SK-MEL-5 (cell line): ENCODE measurements around the gene IDH3A. TPM values are rescaled to one million over a fixed set of nuclear protein-coding genes. Genes with fewer than 3 reads are reported as not detected.
"Not testable (repeated sequence)": the region's sequence is repeated elsewhere in the genome, so short reads cannot be mapped to it uniquely, and the experiment has no call there.

Experiments used
- DNase-seq: peaks from one replicate; pipeline ENCODE4 v3.0.0-alpha.2; 2016; ENCODE audit warnings: low read depth, low spot score
- in situ Hi-C: cut with HindIII; loops from 2 replicates; pipeline ENCODE4 v1.10.0; 2016; ENCODE audit warnings: low sequenced_read_pairs, high pct_unique_total_duplicates, low pct_unique_long_range_greater_than_20kb
- total RNA-seq: library from RNA; depleted of rRNA; stranded (reverse); fragments of >200 nt; shearing (Covaris generic); gene quantifications from 2 replicates; pipeline ENCODE4 v1.2.3, GENCODE V29; 2014

Gene IDH3A
- total RNA-seq, 1 experiment from 2014 or later, result 71.7 TPM

DNA sequence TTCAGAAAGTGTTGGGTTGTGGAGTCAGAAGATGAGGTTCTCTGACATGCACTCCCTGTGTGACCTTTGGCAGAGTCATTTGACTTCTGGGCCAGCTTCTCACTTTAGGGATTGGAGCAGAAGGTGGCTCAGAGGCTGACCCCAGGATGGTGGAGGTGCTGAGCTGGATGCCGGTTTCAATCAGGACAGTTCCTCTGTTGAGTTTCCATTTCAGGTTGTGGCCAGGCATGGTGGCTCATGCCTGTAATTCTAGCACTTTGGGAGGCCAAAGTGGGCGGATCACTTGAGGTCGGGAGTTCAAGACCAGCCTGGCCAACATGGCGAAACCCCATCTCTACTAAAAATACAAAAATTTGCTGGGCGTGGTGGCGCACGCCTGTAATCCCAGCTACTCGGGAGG is 1.9 kb downstream of the IDH3A start:
- DNase-seq, result not testable (repeated sequence)
- in situ Hi-C loops, result loop anchor here (25.0 kb wide), 1 partner anchor 111 kb away; the partner anchor contains the start of gene DNAJA4

GRCh38 chr15:78154955-78155354 is 5.8 kb downstream of the IDH3A start:
- in situ Hi-C loops, result loop anchor here (25.0 kb wide), 1 partner anchor 107 kb away; the partner anchor contains the start of gene DNAJA4
- no peak for DNase-seq

DNA sequence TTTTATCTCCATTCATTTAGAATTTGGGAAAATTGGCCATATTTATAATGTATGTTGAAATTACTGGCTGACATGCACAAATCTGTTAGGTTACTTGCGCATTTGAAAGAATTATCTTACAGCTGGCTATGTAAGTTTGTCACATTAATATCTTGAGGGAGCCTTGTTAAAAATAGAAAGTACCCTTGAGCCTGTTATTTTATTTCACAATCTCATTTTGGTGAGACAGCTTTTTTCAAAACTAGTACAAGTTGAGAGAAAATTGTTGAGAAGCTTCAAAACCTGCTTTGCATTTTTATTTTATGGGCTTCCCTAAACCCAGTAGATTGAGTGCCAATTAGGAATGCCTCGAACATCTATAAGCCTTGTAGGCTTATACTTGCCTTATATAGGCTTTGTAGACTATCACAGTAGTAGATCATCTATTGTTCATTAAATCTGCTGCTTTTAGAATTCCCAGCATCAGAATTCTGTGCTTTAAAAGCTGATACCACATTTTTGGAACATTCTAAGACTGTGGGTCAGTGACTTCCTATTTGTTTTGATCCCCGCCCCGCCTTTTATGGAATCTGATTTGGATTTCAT is 6.3 kb downstream of the IDH3A start:
- DNase-seq, result no peak
- in situ Hi-C loops, result loop anchor here (25.0 kb wide), 1 partner anchor 107 kb away; the partner anchor contains the start of gene DNAJA4

- in situ Hi-C loops, result loop anchor here (25.0 kb wide), 1 partner anchor 106 kb away; the partner anchor contains the start of gene DNAJA4
- DNase-seq, result no peak
These were observed 7.5 kb downstream of the IDH3A start for GRCh38 chr15:78156653-78157052.

- in situ Hi-C loops, result loop anchor here (25.0 kb wide), 1 partner anchor 105 kb away; the partner anchor contains the start of gene DNAJA4
- no peak for DNase-seq
These were observed 8.0 kb downstream of the IDH3A start for GRCh38 chr15:78157203-78157602.

DNA sequence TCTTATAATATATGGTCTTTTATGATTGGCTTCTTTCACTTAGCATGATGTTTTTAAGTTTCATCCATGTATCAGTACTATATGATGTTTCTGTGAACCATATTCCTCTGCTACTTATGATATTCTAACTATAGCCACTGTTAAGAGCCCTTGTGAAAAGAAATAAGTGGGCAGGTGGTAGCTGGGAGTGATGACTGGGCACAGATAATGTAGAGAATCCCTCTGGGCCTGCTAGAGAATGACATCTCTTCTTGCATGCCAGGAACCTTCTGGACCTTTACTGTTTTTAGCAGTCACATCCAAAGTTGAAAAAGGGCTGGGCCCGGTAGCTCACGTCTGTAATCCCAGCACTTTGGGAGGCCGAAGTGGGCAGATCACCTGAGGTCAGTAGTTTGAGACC is 10.2 kb downstream of the IDH3A start:
- in situ Hi-C loops, result loop anchor here (25.0 kb wide), 1 partner anchor 103 kb away; the partner anchor contains the start of gene DNAJA4
- no peak for DNase-seq

DNA sequence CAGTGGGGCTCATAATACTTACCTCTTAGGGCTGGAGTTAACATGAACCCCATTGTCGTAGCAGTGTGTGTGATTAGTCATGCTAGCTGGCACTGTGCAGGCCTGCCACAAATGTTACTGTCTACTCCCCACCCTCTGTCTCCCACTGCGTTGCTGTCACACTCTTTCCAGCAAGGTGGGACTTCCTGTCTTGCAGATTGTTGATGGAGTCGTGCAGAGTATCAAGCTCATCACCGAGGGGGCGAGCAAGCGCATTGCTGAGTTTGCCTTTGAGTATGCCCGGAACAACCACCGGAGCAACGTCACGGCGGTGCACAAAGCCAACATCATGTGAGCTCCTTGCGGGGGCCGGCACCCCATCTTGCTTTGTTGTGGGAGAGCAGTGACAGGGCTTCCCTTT is 12.9 kb downstream of the IDH3A start:
- no peak for DNase-seq
- in situ Hi-C loops, result loop anchor here (25.0 kb wide), 1 partner anchor 100 kb away; the partner anchor contains the start of gene DNAJA4

GRCh38 chr15:78164010-78164409 is 14.8 kb downstream of the IDH3A start:
- no peak for DNase-seq
- in situ Hi-C loops, result loop anchor here (25.0 kb wide), 1 partner anchor 98 kb away; the partner anchor contains the start of gene DNAJA4

GRCh38 chr15:78167227-78167888 is 18.2 kb downstream of the IDH3A start:
- in situ Hi-C loops, result loop anchor here (25.0 kb wide), 1 partner anchor 95 kb away; the partner anchor contains the start of gene DNAJA4

GRCh38 chr15:78168608-78169007 is 19.4 kb downstream of the IDH3A start:
- in situ Hi-C loops, result loop anchor here (25.0 kb wide), 1 partner anchor 94 kb away; the partner anchor contains the start of gene DNAJA4
- DNase-seq, result no peak

More at GRCh38 chr15:78167227-78167888, 18.2 kb downstream of the IDH3A start:
- DNase-seq, result no peak

DNA sequence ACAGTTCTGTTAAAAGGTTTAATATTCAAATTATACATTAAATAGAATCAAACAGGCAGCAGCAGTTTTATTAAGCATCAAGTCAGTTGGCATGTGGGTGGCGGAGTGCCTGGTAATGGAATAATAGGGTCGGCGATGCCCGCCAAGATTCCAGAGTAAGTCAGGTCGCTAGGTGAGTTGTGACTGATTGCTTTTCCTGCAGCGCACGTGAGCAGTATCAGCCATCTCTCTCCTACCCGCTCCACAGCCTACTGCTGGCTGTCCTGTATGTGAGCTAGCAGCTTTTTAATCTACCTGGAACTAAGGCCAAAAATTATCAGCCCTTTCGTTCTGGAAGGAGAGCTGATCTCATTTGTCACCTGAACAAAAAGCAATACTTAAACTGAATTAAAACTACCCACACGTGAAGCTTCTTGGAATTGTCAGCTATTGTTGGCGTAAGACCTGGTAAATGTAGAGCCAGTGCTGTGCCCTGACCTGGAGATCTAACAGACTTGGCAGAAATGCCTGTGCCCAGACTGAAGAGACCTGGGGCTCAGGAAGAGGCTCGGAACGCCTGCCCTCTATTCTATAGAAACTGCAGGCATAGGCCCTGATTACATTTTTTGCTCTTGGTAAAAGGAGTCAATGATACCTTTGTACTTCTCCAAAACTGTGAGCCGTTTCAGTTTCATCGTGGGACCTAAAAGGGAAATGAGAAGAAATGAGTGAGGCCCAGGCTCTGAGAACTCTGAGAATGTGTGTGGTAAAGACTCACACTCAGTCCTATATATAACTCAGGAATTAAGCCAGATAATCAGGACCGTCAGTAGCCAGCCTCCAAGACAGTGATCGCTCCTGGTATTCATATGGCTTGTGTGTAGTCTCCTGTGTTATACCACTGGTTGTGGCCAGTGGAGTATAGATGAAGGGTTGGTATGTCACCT is 21.9 kb downstream of the IDH3A start:
- in situ Hi-C loops, result loop anchor here (25.0 kb wide), 1 partner anchor 91 kb away; the partner anchor contains the start of gene DNAJA4
- DNase-seq, result no peak

DNA sequence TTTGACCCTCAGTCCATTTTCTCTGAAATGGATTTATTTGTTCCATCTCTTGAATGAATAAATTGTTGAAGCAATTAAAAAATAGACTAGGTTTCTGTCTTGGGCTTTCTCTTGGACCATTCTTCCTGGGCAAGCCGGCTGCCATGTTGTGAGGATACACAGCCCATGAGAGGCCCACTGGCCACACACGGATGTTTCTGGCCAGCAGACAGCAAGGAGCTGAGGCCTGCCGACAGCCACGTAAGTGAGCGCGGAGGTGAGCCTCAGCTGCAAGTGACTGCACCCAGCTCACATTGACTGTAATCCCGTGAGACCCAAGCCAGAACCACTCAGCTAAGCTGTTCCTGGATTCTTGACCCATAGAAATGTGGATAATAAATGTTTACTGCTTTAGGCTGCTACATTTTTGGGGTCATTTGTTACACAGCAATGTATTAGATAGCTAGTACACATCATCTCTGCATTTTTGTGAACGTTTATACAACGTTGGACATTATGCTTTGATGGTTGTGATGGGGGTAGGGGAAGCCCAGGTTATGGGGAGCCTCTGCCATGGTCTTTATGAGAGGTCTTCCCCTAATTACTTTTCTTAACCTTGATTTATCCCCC is 22.8 kb downstream of the IDH3A start:
- no peak for DNase-seq
- in situ Hi-C loops, result loop anchor here (25.0 kb wide), 1 partner anchor 90 kb away; the partner anchor contains the start of gene DNAJA4

GRCh38 chr15:78174401-78174800 is 25.2 kb downstream of the IDH3A start:
- in situ Hi-C loops, result loop anchor here (25.0 kb wide), 1 partner anchor 88 kb away; the partner anchor contains the start of gene DNAJA4
- DNase-seq, result no peak

GRCh38 chr15:78175330-78175729 is 26.2 kb downstream of the IDH3A start:
- in situ Hi-C loops, result no loop called here
- DNase-seq, result no peak

DNA sequence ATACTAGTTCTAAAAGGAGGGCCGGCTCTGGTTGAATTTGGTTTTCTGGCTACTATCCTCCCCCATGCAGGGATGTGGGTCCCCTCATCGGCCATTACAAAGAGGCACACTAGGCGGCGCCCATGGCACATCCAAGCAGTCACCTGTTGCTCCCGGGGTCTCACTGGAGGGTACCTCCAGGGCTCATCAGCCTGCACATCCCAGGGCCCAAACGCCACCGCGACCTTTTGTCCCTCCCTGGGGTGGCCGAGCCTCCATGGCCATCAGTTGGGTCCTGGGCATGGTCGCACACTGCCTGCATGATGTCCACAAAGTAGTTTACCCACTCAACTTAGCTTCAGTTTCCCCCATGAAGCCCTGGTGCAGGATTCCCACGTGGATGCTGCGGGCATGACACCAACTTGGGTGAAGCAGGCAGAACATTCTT is 28.3 kb downstream of the IDH3A start:
- peak; percentile 70 for DNase-seq
- in situ Hi-C loops, result no loop called here

DNA sequence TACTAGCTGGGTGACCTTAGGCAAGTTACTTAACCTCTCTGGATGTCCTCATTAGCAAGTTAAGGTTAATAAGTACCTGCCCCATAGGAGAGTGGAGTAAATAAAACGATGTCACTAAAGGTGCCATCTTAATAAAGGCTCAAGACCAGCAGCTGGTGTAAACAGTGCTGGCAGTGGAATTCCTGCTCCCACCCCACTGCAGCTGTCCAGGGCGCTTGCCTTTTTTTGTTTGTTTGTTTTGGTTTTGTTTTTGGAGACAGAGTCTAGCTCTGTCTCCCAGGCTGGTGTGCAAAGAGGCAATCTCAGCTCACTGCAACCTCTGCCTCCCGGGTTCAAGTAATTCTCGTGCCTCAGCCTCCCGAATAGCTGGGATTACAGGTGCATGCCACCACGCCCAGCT is 28.9 kb downstream of the IDH3A start:
- in situ Hi-C loops, result no loop called here

DNA sequence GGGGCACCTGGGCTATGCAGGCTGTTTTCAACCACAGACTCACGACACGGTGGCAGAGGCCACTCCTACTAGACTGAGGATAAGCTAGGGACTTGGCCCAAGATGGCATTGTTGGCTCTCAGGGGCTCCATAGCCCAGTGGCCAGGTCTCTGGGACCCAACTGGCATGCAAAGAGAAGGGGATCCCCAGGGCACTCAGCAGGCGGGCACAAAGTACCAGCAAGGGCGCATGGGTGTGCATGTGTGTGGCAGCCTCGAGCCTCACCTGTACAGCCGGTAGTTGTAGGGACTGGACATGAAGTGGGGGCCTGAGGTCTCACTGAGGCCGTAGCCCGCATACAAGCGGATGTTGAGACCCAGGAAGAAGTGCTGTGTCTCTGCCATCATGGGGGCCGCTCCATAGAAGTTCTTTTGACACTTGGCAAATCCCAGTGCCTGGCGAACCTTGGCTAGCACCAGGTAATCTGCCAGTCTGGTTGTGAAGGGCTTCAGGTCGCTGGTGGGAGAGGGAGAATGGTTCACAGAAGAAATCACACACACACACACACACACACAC is 30.2 kb downstream of the IDH3A start:
- DNase-seq, result no peak
- in situ Hi-C loops, result no loop called here

More for the DNA sequence above, 28.9 kb downstream of the IDH3A start:
- DNase-seq, result no peak
